Liver (tissue), 9 donors: ENCODE results near the gene ADAMTS3. TPM values are rescaled to one million over a fixed set of nuclear protein-coding genes. Genes with fewer than 3 reads are reported as not detected.

Experiments used
- DNase-seq: peaks from one replicate; pipeline ENCODE4 v3.0.0-alpha.2; 2017; ENCODE audit warnings: low spot score
- H3K27ac ChIP-seq, 2 donors: one replicate each; pipeline ENCODE4 v1.7.0; 2013; ENCODE audit warnings: inconsistent platforms in 2 of 2, low read length in 2 of 2, control low read depth in 1 of 2, low read depth in 1 of 2, mild to moderate bottlenecking in 1 of 2
- H3K27me3 ChIP-seq, 4 donors: one replicate each; pipeline versions ENCODE4 v1.6.1 to v1.7.0; 2013; ENCODE audit warnings: low read length in 3 of 4, inconsistent platforms in 1 of 4, mild to moderate bottlenecking in 1 of 4, moderate library complexity in 1 of 4; ENCODE audit not compliant: control insufficient read depth in 4 of 4, insufficient read depth in 4 of 4
- H3K36me3 ChIP-seq, 4 donors: one replicate each; pipeline versions ENCODE4 v1.6.1 to v1.7.0; 2013; ENCODE audit warnings: low read length in 3 of 4, mild to moderate bottlenecking in 3 of 4, low read depth in 1 of 4, moderate library complexity in 1 of 4; ENCODE audit not compliant: control insufficient read depth in 4 of 4, insufficient read depth in 3 of 4
- H3K4me1 ChIP-seq, 4 donors: one replicate each; pipeline versions ENCODE4 v1.6.1 to v1.7.0; 2013; ENCODE audit warnings: low read length in 3 of 4, mild to moderate bottlenecking in 3 of 4, moderate library complexity in 1 of 4; ENCODE audit not compliant: control insufficient read depth in 4 of 4, insufficient read depth in 4 of 4
- H3K4me3 ChIP-seq, 3 donors: one replicate each; pipeline versions ENCODE4 v1.6.1 to v1.7.0; 2013; ENCODE audit warnings: low read length in 3 of 3, control low read depth in 1 of 3, low read depth in 1 of 3, mild to moderate bottlenecking in 1 of 3
- H3K9ac ChIP-seq, 2 donors: one replicate each; pipeline ENCODE4 v1.7.0; 2013; ENCODE audit warnings: low read length in 2 of 2, mild to moderate bottlenecking in 2 of 2, moderate library complexity in 2 of 2, control low read depth in 1 of 2, low read depth in 1 of 2
- H3K9me3 ChIP-seq, 4 donors: one replicate each; pipeline versions ENCODE4 v1.6.1 to v1.7.0; 2013; ENCODE audit warnings: low read length in 3 of 4; ENCODE audit not compliant: control insufficient read depth in 4 of 4
- ATF3 ChIP-seq: IDR thresholded peaks from 2 replicates; pipeline ENCODE4 v1.6.1; 2016; ENCODE audit warnings: antibody characterized with exemption
- CTCF ChIP-seq: fragments of 150-350 bp; IDR thresholded peaks from 2 replicates; pipeline ENCODE4 v1.5.1; 2017; ENCODE audit warnings: improper control_type of control experiment, low read depth, low read length; ENCODE audit not compliant: missing input control
- EGR1 ChIP-seq, 2 donors: IDR thresholded peaks; 2 replicates each; pipeline ENCODE4 v1.6.1; 2016 to 2018; ENCODE audit warnings: antibody characterized with exemption in 2 of 2, low read depth in 2 of 2
- FOXA1 ChIP-seq: IDR thresholded peaks from 2 replicates; pipeline ENCODE4 v1.6.1; 2016; ENCODE audit warnings: antibody characterized with exemption
- FOXA2 ChIP-seq: IDR thresholded peaks from 2 replicates; pipeline ENCODE4 v1.6.1; 2016; ENCODE audit warnings: antibody characterized with exemption
- GABPA ChIP-seq, 2 donors: IDR thresholded peaks in 1 of 2; conservative IDR thresholded peaks in 1 of 2; 2 replicates each; pipeline ENCODE4 v1.6.1; 2016; ENCODE audit warnings: antibody characterized with exemption in 2 of 2, mild to moderate bottlenecking in 1 of 2, moderate library complexity in 1 of 2
- HNF4A ChIP-seq, 2 donors: conservative IDR thresholded peaks; 2 replicates each; pipeline ENCODE4 v1.6.1; 2016; ENCODE audit warnings: antibody characterized with exemption in 2 of 2, mild to moderate bottlenecking in 2 of 2
- HNF4G ChIP-seq: IDR thresholded peaks from 2 replicates; pipeline ENCODE4 v1.6.1; 2016; ENCODE audit warnings: antibody characterized with exemption
- JUND ChIP-seq, 2 donors: IDR thresholded peaks; 2 replicates each; pipeline ENCODE4 v1.6.1; 2016; ENCODE audit warnings: antibody characterized with exemption in 2 of 2
- MAX ChIP-seq: IDR thresholded peaks from 2 replicates; pipeline ENCODE4 v1.6.1; 2016; ENCODE audit warnings: antibody characterized with exemption
- NR2F2 ChIP-seq: IDR thresholded peaks from 2 replicates; pipeline ENCODE4 v1.6.1; 2016; ENCODE audit warnings: antibody characterized with exemption
- RAD21 ChIP-seq, 2 donors: IDR thresholded peaks; 2 replicates each; pipeline ENCODE4 v1.6.1; 2016; ENCODE audit warnings: antibody characterized with exemption in 2 of 2, mild to moderate bottlenecking in 2 of 2
- REST ChIP-seq: IDR thresholded peaks from 2 replicates; pipeline ENCODE4 v1.6.1; 2016; ENCODE audit warnings: antibody characterized with exemption, mild to moderate bottlenecking
- RXRA ChIP-seq, 2 donors: IDR thresholded peaks; 2 replicates each; pipeline ENCODE4 v1.6.1; 2017 to 2018; ENCODE audit warnings: antibody characterized with exemption in 2 of 2, mild to moderate bottlenecking in 1 of 2
- SP1 ChIP-seq: IDR thresholded peaks from 2 replicates; pipeline ENCODE4 v1.6.1; 2018; ENCODE audit warnings: antibody characterized with exemption, mild to moderate bottlenecking
- TAF1 ChIP-seq: conservative IDR thresholded peaks from 2 replicates; pipeline ENCODE4 v1.6.1; 2016; ENCODE audit warnings: antibody characterized with exemption, mild to moderate bottlenecking
- YY1 ChIP-seq: IDR thresholded peaks from 2 replicates; pipeline ENCODE4 v1.6.1; 2016; ENCODE audit warnings: antibody characterized with exemption, mild to moderate bottlenecking
- ZBTB33 ChIP-seq: IDR thresholded peaks from 2 replicates; pipeline ENCODE4 v1.6.1; 2016; ENCODE audit warnings: antibody characterized with exemption
- WGBS: extraction: QIAGEN DNeasy Blood & Tissue Kit; methylation state at CpG from one replicate; pipeline ENCODE4 v1.1.7; 2013; 5-methylcytosine and 5-hydroxymethylcytosine counted together
- polyA plus RNA-seq, 2 donors: library from polyadenylated mRNA; stranded (reverse) in 1 of 2; unstranded in 1 of 2; fragments of 200-250 nt in 1 of 2; fragments of >200 nt in 1 of 2; fragmentation: Nextera tagmentation in 1 of 2; extraction: Ambion mirVana in 1 of 2; gene quantifications; one replicate each; pipeline versions ENCODE4 v1.2.1 to v1.2.3, GENCODE V29; 2013 to 2015
- total RNA-seq, 2 donors: library from RNA; depleted of rRNA; stranded (reverse); fragments of >200 nt; gene quantifications; one replicate each; pipeline ENCODE4 v1.2.3, GENCODE V29; 2014
- donor health status: healthy.
- donor health status: healthy.
- donor health status: healthy.
- donor health status: healthy.
- donor health status: healthy.

ADAMTS3 gene
- total and polyA plus RNA-seq, 4 donors: 0.12 to 1.9 (median 0.25) TPM; not detected in 1

GRCh38 chr4:72295966-72296557 lies 273.0 kb downstream of the ADAMTS3 start:
- no peak for TF ChIP-seq NR2F2
- TF ChIP-seq GABPA (IDR thresholded peaks at IDR 0.05 in 1 of 2, conservative IDR thresholded peaks at IDR 0.05 in 1 of 2): no peak
- TF ChIP-seq FOXA1: no peak
- TF ChIP-seq EGR1 (IDR thresholded peaks at IDR 0.05; ENCODE audit: low read depth in 2 of 2): no peak
- TF ChIP-seq HNF4A (conservative IDR thresholded peaks at IDR 0.05): no peak
- TF ChIP-seq SP1: no peak
- no peak for TF ChIP-seq ZBTB33
- peak; percentile 68 for TF ChIP-seq FOXA2
- no peak for TF ChIP-seq ATF3
- TF ChIP-seq YY1: no peak
- peak; percentile 45 for TF ChIP-seq CTCF
- TF ChIP-seq REST: no peak
- no peak for TF ChIP-seq HNF4G
- TF ChIP-seq RXRA (IDR thresholded peaks at IDR 0.05): no peak
- no peak for TF ChIP-seq MAX
- TF ChIP-seq JUND (IDR thresholded peaks at IDR 0.05): no peak
- peak; percentile 81 to 84 for TF ChIP-seq RAD21 (IDR thresholded peaks at IDR 0.05)
- TF ChIP-seq TAF1: no peak
- Histone ChIP-seq H3K9me3 (no peaks in the 10 kb centered on the region), H3K4me3 (no peak overlapping the region), H3K27ac (no peak overlapping the region), H3K36me3 (no peaks in the 10 kb centered on the region), H3K27me3 (no peaks in the 10 kb centered on the region), H3K9ac (no peak overlapping the region), H3K4me1 (no peaks in the 10 kb centered on the region)
- DNase-seq: no peak
- whole genome bisulfite sequencing: 21% methylated on average over 5 of the region's 5 CpGs
